Heart right ventricle (tissue), 16 donors: Measurements from ENCODE around the gene ATP11A. TPM values are rescaled to one million over a fixed set of nuclear protein-coding genes. Genes with fewer than 3 reads are reported as not detected.
"Not testable (repeated sequence)": the region's sequence is repeated elsewhere in the genome, so short reads cannot be mapped to it uniquely, and the experiment has no call there.

ENCODE experiments used
- ATAC-seq, 8 donors: fragments of 200-7000 bp; cut with Tn5 transposase; one replicate each; pipeline ENCODE4 v1.9.1; 2020; ENCODE audit warnings: mild to moderate bottlenecking in 8 of 8, moderate library complexity in 8 of 8, moderate number of reproducible peaks in 1 of 8
- DNase-seq, 2 donors: peaks; one replicate each; pipeline ENCODE4 v3.0.0-alpha.2; 2020
- H3K27ac ChIP-seq, 10 donors: fragments of 200-600 bp; sonication (generic) in 2 of 10; one replicate each; pipeline versions ENCODE4 v1.5.0 to v1.8.0; 2020 to 2022; ENCODE audit warnings: mild to moderate bottlenecking in 3 of 10
- H3K27me3 ChIP-seq, 7 donors: fragments of 200-600 bp; one replicate each; pipeline ENCODE4 v1.8.0; 2021 to 2022; ENCODE audit warnings: mild to moderate bottlenecking in 2 of 7
- H3K36me3 ChIP-seq, 9 donors: fragments of 200-600 bp; sonication (generic) in 1 of 9; one replicate each; pipeline versions ENCODE4 v1.5.0 to v1.8.0; 2020 to 2022; ENCODE audit warnings: mild to moderate bottlenecking in 2 of 9
- H3K4me1 ChIP-seq, 9 donors: fragments of 200-600 bp; sonication (generic) in 1 of 9; one replicate each; pipeline versions ENCODE4 v1.5.0 to v1.8.0; 2020 to 2022; ENCODE audit warnings: mild to moderate bottlenecking in 4 of 9
- H3K4me3 ChIP-seq, 10 donors: fragments of 200-600 bp; sonication (generic) in 2 of 10; one replicate each; pipeline versions ENCODE4 v1.5.0 to v1.8.0; 2020 to 2022; ENCODE audit warnings: mild to moderate bottlenecking in 7 of 10, moderate library complexity in 2 of 10
- H3K9me3 ChIP-seq, 11 donors: fragments of 200-600 bp in 10 of 11; sonication (generic) in 2 of 11; one replicate each; pipeline versions ENCODE4 v1.5.0 to v1.8.0; 2013 to 2022; ENCODE audit warnings: mild to moderate bottlenecking in 2 of 11, control low read depth in 1 of 11, moderate library complexity in 1 of 11
- WGBS, 2 donors: extraction: QIAGEN DNeasy Blood & Tissue Kit; methylation state at CpG; one replicate each; pipeline ENCODE4 v1.1.7; 2013; ENCODE audit warnings: inconsistent platforms in 1 of 2; 5-methylcytosine and 5-hydroxymethylcytosine counted together
- intact Hi-C, 10 donors: fragments of 100-400 bp; cut with DNase I; formaldehyde crosslinking; loops; one replicate each; pipeline versions ENCODE4 v1.11.1 to v1.14.2; 2022
- polyA plus RNA-seq, 2 donors: library from polyadenylated mRNA; stranded (reverse); fragments of 200-250 nt; gene quantifications; one replicate each; pipeline ENCODE4 v1.2.3, GENCODE V29; 2013
- total RNA-seq, 10 donors: library from RNA; stranded (reverse); fragmentation: NEBNext Ultra II Directional in 3 of 10; extraction: Animal tissue kit (Norgen Biotek cat#: 25700) in 3 of 10; gene quantifications; one replicate each; pipeline versions ENCODE4 v1.2.1 to v1.2.4, GENCODE V29; 2021 to 2023
- TF ChIP-seq, protein P1 (sequence below), 9 donors: fragments of 200-600 bp; sonication (generic) in 2 of 9; IDR thresholded peaks; one replicate each; pipeline versions ENCODE4 v1.5.0 to v1.8.0; 2021 to 2022; ENCODE audit warnings: antibody characterized with exemption in 9 of 9, mild to moderate bottlenecking in 5 of 9, moderate library complexity in 1 of 9
- donor health status: Arrhythmogenic right ventricular cardiomyopathy.
- donor health status: ischemic (EF 13 %, LVEDD 7.1; RV severe dilation, severe dysfunction).
- donor health status: healthy with polysubstance abuse.
- donor health status: DM: no; HTN: yes; CAD: no.
- donor health status: DM: no; HTN: no; CAD: no.
- donor health status: ischemic (EF 25% LVEDD 6.9; RV normal size, moderate dysfunction).
- donor health status: ischemic (EF 25% LVEDD 5.7; RV mildly dilated, moderate dysfunction).
- donor health status: healthy.
- donor health status: DM: yes; HTN: yes; CAD: no.
- donor health status: Ischemic cardiomyopathy.
- donor health status: ischemic (EF 35%, LVEDD 5.7; RV mildly dilated, moderate dysfunction).
- donor health status: nonischemic (EF 11% LVEDD 7.7; RV severe dilation, severe dysfunction).
- donor health status: DM: yes; HTN: yes; CAD: no.
- donor health status: PGD.
- donor health status: ischemic (EF 29% LVEDD 5.4; RV normal size, mild dysfunction).
- donor health status: nonischemic (EF 23%, LVEDD 6.1; RV moderate dilation, normal function).

ATP11A gene
- total and polyA plus RNA-seq, 12 donors = 20.0 to 164 (median 107) TPM

DNA sequence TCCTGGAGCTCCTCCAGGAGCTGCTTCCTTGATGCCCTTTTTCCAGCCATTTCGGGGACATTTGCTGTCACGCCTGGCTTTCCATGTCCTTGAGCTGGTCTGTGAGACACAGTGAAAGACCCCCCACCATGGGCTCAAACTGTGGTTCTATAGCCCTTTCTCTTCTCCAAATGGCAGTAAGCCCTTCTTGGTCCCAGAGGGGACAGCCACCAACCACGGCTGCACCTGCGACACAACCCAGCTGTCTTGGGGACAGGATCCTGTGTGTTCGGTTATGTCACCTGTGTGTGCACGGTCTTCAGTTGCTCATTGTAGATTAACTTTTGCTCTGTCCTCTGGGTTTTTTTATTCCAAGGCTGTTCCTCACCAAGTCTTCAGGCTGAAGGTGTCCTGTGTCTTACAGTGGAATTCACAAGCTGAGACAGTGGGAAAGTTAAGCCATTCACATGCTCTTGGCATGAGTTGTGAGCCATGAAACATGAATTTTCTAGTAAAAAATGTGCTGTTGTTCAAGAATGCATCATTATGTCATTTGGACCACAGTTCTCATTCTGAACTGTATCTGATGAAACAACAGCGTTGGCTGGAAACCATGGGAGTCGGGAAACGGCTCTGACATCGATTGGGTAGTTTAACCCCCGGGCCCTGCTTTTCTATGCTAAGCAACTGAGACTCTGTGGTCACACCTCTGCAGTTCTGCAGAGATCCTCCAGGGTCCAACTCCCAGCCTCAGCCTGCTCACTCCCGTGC, 149.7 kb downstream of the ATP11A start:
- ATAC-seq = no peak
- H3K4me1 ChIP-seq = peaks cover 5 to 30% (median 10%) of the 10 kb centered on the region in 9 donors

DNA sequence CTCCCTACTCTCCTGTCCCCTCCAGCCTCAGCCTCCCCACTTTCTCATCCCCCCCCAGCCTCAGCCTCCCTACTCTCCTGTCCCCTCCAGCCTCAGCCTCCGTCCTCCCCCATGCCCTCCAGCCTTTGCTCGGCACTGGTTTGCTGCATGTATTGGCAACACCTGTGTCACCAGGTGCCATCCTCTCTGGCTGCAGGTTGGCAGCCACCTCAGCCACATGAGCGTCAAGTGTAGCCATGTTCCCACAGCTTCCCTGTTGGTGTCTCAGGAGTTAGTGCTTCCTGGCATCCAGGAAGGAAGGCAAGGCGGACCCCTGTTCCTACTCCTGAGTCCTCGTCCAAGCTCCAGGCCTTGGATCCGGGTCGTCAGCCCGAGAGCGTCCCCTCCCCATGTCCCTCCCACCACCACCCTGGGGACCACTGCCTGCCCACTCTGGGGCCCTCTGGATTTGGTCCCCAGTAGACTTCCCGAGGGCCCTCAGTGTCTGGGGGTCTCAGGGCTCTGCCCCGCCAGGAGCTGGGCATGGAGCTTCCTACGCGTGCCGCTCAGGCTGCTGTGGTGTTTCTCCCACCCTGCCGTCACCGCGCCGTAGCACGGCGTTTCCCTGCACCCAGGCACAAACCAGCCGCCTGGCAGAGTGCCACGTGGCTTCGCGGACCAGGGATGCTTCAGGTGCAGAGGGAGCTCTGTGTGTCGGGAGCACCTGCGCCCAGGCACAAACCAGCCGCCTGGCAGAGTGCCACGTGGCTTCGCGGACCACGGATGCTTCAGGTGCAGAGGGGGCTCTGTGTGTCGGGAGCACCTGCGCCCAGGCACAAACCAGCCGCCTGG, 150.8 kb downstream of the ATP11A start:
- Histone ChIP-seq H3K27ac (no peak overlapping the region), H3K9me3 (no peaks in the 10 kb centered on the region), H3K36me3 (peaks cover 0 to 87% (median 36%) of the 10 kb centered on the region in 9 donors), H3K4me3 (no peak overlapping the region), H3K4me1 (peaks cover 5 to 30% (median 10%) of the 10 kb centered on the region in 9 donors), H3K27me3 (no peaks in the 10 kb centered on the region)
- TF ChIP-seq, protein P1, sequence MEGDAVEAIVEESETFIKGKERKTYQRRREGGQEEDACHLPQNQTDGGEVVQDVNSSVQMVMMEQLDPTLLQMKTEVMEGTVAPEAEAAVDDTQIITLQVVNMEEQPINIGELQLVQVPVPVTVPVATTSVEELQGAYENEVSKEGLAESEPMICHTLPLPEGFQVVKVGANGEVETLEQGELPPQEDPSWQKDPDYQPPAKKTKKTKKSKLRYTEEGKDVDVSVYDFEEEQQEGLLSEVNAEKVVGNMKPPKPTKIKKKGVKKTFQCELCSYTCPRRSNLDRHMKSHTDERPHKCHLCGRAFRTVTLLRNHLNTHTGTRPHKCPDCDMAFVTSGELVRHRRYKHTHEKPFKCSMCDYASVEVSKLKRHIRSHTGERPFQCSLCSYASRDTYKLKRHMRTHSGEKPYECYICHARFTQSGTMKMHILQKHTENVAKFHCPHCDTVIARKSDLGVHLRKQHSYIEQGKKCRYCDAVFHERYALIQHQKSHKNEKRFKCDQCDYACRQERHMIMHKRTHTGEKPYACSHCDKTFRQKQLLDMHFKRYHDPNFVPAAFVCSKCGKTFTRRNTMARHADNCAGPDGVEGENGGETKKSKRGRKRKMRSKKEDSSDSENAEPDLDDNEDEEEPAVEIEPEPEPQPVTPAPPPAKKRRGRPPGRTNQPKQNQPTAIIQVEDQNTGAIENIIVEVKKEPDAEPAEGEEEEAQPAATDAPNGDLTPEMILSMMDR (IDR thresholded peaks at IDR 0.05) = no peak
- 94 to 97% methylated on average over 34 of the region's 34 CpGs for WGBS, 2 donors
- DNase-seq (no peak), ATAC-seq (no peak)
- intact Hi-C loops = loop anchor here in 1 of 10 donors (10.0 kb wide), 1 partner anchor 196 kb away; no protein-coding TSS in a partner anchor

More for the DNA sequence above, 149.7 kb downstream of the ATP11A start:
- no peaks in the 10 kb centered on the region for H3K27me3 ChIP-seq
- no peak for DNase-seq
- no peaks in the 10 kb centered on the region for H3K9me3 ChIP-seq
- intact Hi-C loops = loop anchor here in 1 of 10 donors (10.0 kb wide), 1 partner anchor 195 kb away; no protein-coding TSS in a partner anchor
- TF ChIP-seq, protein P1 (IDR thresholded peaks at IDR 0.05) = no peak
- H3K36me3 ChIP-seq = peaks cover 0 to 94% (median 48%) of the 10 kb centered on the region in 9 donors
- 84 to 87% methylated on average over 12 of the region's 12 CpGs for WGBS, 2 donors
- no peak overlapping the region for H3K4me3 ChIP-seq
- no peak overlapping the region for H3K27ac ChIP-seq

DNA sequence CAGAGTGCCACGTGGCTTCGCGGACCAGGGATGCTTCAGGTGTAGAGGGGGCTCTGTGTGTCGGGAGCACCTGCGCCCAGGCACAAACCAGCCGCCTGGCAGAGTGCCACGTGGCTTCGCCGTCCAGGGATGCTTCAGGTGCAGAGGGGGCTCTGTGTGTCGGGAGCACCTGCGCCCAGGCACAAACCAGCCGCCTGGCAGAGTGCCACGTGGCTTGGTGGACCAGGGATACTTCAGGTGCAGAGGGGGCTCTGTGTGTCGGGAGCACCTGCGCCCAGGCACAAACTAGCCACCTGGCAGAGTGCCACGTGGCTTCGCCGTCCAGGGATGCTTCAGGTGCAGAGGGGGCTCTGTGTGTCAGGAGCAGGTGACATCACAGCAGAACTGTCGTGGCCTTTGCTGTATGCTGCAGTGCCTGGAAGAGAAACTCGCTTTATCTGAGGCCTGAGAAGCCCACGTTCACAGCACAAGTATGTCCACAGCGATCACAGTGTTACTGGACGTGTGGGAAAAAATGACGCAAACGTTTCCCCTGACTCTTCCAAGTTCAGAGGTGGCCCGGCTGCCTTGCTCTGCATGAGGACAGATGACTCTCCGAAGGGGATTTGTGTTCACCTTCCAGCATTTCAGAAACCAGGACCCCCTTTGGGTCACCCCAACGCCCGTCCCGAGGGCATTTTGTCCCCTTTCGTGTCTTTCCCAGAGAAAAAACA, 151.6 kb downstream of the ATP11A start:
- Histone ChIP-seq H3K4me1 (peaks cover 5 to 30% (median 10%) of the 10 kb centered on the region in 9 donors), H3K36me3 (peaks cover 0 to 87% (median 32%) of the 10 kb centered on the region in 9 donors), H3K27ac (peak overlapping the region in 7 of 10 donors; percentile 29 to 59 (median 45))
- WGBS, 2 donors = 83% methylated on average over 31 of the region's 31 CpGs
- ATAC-seq (peak in 7 of 8 donors; percentile 45 to 78 (median 62)), DNase-seq (peak in 1 of 2 donors; percentile 66)
- not testable (repeated sequence) for H3K4me3 ChIP-seq, H3K9me3 ChIP-seq, H3K27me3 ChIP-seq
- intact Hi-C loops = loop anchor here in 1 of 10 donors (10.0 kb wide), 1 partner anchor 197 kb away; no protein-coding TSS in a partner anchor

DNA sequence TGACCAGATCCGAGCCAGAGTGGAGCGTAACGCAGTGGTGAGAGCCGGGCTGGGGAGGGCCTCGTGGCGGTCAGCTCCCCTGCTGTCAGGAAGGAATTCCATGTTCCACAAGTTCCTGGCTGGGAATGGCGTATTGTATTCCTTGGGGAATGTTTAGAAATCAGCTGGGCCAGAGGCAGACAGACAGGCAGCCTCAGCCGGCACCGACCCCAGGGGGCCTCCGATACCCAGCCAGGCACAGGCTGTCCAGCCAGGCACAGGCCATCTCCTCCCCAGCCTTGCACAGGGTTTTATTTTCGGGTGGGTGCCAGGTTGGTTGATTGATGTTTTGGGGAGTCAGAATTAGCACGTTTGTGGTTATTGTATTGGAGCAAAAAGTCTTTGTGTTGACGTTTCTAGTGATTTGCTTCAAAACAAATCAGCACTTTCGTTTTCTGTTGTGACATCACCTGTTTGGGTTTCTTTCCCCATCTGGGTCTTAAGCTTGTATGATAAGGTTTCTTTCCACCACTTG, 152.6 kb downstream of the ATP11A start:
- peak overlapping the region in 8 of 10 donors; percentile 18 to 59 (median 38) for H3K27ac ChIP-seq
- peak overlapping the region in 4 of 10 donors; percentile 8 to 19 (median 11) for H3K4me3 ChIP-seq
- peak; percentile 31 to 89 (median 78) for ATAC-seq
- peak; percentile 59 to 61 for DNase-seq
- TF ChIP-seq, protein P1 (IDR thresholded peaks at IDR 0.05) = no peak
- no peaks in the 10 kb centered on the region for H3K27me3 ChIP-seq
- H3K4me1 ChIP-seq = peaks cover under 1 to 25% (median 8%) of the 10 kb centered on the region in 9 donors
- 43 to 50% methylated on average over 14 of the region's 14 CpGs for WGBS, 2 donors
- peaks cover 0 to 1% (median 0%) of the 10 kb centered on the region in 11 donors for H3K9me3 ChIP-seq
- H3K36me3 ChIP-seq = peaks cover 0 to 87% (median 40%) of the 10 kb centered on the region in 9 donors
- intact Hi-C loops = loop anchor here in 1 of 10 donors (10.0 kb wide), 1 partner anchor 198 kb away; no protein-coding TSS in a partner anchor
